Activated CD8-positive, alpha-beta memory T cell treated with anti-CD3 and anti-CD28 coated beads for 24 hours (primary cell): Measurements from ENCODE around the gene ST3GAL3.
A peak's percentile ranks its signal among the peaks of the same experiment; 100 is the strongest.

Experiments
- DNase-seq: peaks from one replicate; pipeline ENCODE4 v3.0.0-alpha.2; 2020

Gene ST3GAL3

GRCh38 chr1:43925846-43926245 is 218.5 kb downstream of the ST3GAL3 start:
- DNase-seq = no peak

DNA sequence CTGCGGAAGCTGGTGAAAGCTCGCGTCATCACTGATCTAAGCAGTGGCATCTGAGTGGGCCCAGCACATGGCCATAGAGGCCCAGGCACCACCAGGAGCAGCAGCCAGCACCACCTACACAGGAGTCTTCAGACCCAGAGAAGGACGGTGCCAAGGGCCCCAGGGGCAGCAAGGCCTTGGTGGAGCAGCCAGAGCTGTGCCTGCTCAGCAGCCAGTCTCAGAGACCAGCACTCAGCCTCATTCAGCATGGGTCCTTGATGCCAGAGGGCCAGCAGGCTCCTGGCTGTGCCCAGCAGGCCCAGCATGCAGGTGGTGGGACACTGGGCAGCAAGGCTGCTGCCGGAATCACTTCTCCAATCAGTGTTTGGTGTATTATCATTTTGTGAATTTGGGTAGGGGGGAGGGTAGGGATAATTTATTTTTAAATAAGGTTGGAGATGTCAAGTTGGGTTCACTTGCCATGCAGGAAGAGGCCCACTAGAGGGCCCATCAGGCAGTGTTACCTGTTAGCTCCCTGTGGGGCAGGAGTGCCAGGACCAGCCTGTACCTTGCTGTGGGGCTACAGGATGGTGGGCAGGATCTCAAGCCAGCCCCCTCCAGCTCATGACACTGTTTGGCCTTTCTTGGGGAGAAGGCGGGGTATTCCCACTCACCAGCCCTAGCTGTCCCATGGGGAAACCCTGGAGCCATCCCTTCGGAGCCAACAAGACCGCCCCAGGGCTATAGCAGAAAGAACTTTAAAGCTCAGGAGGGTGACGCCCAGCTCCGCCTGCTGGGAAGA is 223.0 kb downstream of the ST3GAL3 start:
- DNase-seq = no peak

DNA sequence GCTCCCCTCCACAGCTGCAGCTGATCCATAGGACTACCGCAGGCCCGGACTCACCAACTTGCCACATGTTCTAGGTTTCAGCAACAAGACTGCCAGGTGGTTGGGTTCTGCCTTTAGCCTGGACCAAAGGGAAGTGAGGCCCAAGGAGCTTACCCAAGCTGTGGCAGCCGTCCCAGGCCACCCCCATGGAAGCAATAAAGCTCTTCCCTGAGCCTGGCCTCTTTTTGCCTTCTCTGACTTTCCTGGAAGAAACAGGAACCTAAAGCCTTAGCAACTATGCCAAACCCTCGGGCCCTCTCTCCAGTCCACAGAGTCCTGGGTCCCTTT is 223.6 kb downstream of the ST3GAL3 start:
- DNase-seq = no peak

GRCh38 chr1:43931711-43932660 is 224.7 kb downstream of the ST3GAL3 start:
- DNase-seq = no peak

DNA sequence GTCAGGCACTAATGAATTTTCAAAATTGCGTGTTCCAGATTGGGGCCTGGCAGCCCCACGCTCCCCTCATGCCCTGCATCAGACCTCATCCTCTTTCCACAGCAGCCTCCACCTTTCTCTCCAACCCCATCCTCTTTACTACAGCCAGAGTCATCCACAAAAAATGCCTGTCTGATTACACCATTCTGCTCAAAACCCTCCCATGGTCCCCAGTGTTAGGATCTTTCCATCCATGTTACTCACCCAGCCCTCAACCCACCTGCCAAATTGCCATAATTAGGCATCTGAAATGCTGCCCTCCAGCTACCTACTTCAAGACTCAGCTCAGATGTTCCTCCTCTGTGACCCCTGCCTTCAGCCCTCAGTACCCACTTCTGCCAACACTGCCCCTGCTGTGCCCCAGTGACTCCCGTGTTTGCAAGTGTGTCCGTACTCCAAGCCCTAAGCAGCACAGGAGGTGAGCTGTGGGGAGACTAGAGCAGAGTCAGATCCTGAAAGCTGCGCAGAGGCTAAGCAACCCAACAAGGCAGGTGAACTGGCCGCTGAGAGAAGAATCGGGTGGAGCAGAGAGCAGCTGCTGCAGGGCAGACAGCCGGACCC is 225.6 kb downstream of the ST3GAL3 start:
- DNase-seq = no peak

DNA sequence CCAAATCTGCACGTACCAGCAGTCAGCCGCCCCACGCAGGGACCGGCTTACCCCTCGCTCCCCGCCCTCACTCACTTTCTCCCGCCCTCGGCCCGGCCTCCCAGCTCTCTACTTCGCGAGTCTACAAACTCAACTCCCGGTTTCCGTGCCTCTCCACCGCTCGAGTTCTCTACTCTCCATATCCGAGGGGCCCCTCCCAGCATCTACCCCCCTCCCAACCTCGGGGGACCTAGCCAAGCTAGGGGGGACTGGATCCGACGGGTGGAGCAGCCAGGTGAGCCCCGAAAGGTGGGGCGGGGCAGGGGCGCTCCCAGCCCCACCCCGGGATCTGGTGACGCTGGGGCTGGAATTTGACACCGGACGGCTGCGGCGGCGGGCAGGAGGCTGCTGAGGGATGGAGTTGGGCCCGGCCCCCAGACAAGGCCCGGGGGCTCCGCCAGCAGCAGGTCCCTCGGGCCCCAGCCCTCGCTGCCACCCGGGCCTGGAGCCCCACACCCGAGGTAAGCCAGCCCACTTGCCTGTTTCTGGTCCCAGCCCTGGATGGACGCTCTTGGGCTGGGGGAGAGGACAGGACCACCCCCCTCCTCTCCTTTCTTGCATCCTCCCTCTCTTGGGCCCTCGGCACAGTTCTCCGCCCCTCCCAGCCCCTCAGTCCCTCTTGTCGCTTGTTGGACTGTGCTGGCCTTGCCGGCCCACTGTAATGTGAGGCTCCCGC is 226.2 kb downstream of the ST3GAL3 start, which contains the start of gene ARTN:
TSS of gene ARTN (plus strand) at position 416 of the 715 bp plus-strand sequence. CDS start 1,856 bp downstream, outside the sequence.
- DNase-seq = no peak

GRCh38 chr1:43934101-43934985 is 227.0 kb downstream of the ST3GAL3 start:
- DNase-seq = peak; percentile 83

GRCh38 chr1:43934986-43935324 is 227.6 kb downstream of the ST3GAL3 start:
- DNase-seq = no peak

GRCh38 chr1:43935711-43936427 is 228.5 kb downstream of the ST3GAL3 start:
- no peak for DNase-seq

DNA sequence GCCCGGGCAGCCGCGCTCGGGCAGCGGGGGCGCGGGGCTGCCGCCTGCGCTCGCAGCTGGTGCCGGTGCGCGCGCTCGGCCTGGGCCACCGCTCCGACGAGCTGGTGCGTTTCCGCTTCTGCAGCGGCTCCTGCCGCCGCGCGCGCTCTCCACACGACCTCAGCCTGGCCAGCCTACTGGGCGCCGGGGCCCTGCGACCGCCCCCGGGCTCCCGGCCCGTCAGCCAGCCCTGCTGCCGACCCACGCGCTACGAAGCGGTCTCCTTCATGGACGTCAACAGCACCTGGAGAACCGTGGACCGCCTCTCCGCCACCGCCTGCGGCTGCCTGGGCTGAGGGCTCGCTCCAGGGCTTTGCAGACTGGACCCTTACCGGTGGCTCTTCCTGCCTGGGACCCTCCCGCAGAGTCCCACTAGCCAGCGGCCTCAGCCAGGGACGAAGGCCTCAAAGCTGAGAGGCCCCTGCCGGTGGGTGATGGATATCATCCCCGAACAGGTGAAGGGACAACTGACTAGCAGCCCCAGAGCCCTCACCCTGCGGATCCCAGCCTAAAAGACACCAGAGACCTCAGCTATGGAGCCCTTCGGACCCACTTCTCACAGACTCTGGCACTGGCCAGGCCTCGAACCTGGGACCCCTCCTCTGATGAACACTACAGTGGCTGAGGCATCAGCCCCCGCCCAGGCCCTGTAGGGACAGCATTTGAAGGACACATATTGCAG is 229.3 kb downstream of the ST3GAL3 start:
- DNase-seq = no peak

GRCh38 chr1:43937179-43937865 is 230.0 kb downstream of the ST3GAL3 start:
- no peak for DNase-seq

DNA sequence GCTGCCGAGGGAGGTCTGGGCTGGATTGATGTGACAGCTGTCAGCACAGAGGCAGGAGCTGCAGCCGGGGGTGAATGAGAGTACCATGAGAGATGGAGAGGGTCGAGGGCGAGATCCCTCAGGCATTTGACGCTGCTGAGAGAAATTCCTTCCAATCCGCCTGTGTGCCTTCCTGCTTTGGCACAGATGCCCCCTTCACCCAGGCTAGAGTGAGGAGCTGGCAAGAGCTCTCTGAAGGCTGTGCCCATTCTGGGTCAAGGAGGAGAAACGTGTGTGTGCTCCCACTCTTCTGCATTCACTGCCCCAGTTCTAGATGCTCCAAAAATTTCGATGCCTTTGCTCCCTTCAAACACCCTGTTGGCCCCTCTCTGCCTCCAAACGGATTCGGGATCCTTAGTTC is 231.0 kb downstream of the ST3GAL3 start:
- no peak for DNase-seq

GRCh38 chr1:43938892-43939587 is 231.7 kb downstream of the ST3GAL3 start:
- DNase-seq = no peak

GRCh38 chr1:43942411-43942810 is 235.1 kb downstream of the ST3GAL3 start:
- DNase-seq = no peak

GRCh38 chr1:43944860-43945259 is 237.5 kb downstream of the ST3GAL3 start:
- no peak for DNase-seq

DNA sequence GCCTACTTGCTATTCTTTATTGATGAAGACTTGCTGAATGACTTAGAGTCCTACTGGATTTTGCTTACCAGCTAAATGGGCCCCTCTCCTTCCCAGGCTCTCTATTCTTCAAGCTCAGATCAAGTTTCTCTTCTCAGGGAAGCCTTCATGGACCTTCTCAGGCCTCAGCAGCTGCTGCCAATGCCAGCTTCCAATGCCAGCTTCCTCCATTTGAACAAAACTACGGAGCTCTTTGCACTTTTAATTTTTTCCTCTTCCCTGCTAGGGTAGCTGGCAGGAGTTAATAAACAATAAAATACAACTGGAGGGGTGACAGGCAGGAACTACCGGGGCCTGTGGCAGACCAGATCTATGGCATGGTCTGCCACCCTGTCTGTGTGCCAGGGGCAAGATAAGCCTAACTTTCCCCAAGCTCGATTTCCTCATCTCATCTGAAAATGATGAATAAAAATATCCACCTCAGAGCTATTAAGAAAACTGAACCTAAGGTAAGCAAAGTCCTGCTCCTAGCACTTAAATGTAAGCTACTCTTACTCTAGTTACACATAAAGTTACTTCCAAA is 238.4 kb downstream of the ST3GAL3 start:
- no peak for DNase-seq

- peak; percentile 99 for DNase-seq
Observed at GRCh38 chr1:43946236-43947060, 239.1 kb downstream of the ST3GAL3 start, which contains the start of gene IPO13. Gene IPO13 (plus strand): TSS chr1:43946950. CDS start chr1:43947601, 651 bp downstream.
